ENCODE results near the gene PTGIS. TPM values are rescaled to one million over a fixed set of nuclear protein-coding genes. Genes with fewer than 3 reads are reported as not detected.

The PTGIS gene
- total RNA-seq, 1 donor from 2014 or later, result 12.2 TPM

DNA sequence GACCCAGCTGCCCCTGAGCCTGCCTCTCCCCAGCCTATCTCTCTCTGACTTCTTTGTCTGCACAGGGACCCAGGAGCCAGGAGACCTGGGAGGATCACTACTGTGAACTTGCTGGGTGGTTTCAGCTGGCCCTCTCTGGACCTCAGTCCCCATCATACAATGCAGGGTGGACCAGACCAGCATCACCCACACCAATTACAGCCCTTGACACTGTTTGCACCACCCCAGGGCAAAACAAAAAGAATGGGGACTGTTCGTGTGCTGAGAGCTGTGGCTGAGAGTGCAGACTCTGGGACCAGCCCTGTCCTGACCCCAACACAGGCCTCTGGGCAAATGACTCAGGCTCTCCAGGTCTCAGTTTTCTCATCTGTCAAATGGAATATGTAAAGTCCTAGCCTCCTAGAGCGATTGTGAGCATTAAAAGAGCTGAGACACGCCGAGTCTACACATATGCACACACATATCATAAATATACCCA lies 25.4 kb downstream of the PTGIS start:
- no peak for DNase-seq (ENCODE audit: low spot score)
- no peak overlapping the region for H3K27ac Mint-ChIP-seq (ENCODE audit: unreplicated experiment)
- H3K4me1 Mint-ChIP-seq (ENCODE audit: unreplicated experiment), result no peaks in the 10 kb centered on the region
- H3K36me3 Mint-ChIP-seq (ENCODE audit: low read depth, unreplicated experiment), result peaks cover 15% of the 10 kb centered on the region
- H3K27me3 Mint-ChIP-seq (ENCODE audit: unreplicated experiment), result no peaks in the 10 kb centered on the region
- no peak overlapping the region for H3K4me3 Mint-ChIP-seq (ENCODE audit: unreplicated experiment)
- TF ChIP-seq, protein P1, sequence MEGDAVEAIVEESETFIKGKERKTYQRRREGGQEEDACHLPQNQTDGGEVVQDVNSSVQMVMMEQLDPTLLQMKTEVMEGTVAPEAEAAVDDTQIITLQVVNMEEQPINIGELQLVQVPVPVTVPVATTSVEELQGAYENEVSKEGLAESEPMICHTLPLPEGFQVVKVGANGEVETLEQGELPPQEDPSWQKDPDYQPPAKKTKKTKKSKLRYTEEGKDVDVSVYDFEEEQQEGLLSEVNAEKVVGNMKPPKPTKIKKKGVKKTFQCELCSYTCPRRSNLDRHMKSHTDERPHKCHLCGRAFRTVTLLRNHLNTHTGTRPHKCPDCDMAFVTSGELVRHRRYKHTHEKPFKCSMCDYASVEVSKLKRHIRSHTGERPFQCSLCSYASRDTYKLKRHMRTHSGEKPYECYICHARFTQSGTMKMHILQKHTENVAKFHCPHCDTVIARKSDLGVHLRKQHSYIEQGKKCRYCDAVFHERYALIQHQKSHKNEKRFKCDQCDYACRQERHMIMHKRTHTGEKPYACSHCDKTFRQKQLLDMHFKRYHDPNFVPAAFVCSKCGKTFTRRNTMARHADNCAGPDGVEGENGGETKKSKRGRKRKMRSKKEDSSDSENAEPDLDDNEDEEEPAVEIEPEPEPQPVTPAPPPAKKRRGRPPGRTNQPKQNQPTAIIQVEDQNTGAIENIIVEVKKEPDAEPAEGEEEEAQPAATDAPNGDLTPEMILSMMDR (IDR thresholded peaks at IDR 0.05; ENCODE audit: unreplicated experiment), result no peak
- H3K9me3 Mint-ChIP-seq (ENCODE audit: unreplicated experiment), result no peaks in the 10 kb centered on the region

DNA sequence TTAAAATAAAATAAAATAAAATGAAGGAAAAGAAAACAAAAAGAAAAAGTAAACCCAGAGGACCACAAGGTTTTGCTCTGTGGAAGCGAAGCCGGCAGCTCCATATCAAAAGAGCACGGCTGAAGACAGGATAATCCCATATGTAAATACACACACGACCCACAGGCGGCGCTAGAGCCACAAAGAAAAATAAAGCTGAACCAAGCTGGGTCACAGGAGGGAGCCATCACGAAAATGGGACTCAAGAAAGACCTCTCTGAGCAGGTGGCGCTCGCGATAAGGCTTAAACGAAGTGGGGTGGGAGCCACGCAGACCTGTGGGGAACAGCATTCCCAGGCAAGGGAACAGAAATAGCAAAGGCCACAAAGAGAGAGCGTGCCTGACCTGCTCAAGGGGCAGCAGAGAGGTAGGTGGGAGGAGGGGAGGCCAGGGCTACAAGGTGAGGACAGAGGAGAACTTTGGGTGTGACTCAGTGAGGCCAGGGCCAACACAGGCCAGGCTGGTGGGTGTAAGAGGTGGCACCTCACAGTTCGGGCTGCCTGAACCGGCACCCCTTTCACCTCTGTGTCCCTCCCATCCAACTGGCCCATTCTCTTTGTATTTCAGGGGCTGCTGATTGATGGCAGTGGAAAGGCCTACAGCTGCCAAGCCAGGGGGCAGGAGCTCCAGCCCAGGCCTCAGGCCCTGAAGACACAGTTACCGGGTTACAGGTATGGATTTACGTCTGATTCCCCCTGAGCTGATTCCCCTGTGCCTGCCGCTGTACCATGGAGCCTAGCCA lies 26.0 kb downstream of the PTGIS start:
- Mint-ChIP-seq H3K27ac (ENCODE audit: unreplicated experiment) (no peak overlapping the region), H3K4me3 (ENCODE audit: unreplicated experiment) (no peak overlapping the region), H3K4me1 (ENCODE audit: unreplicated experiment) (no peaks in the 10 kb centered on the region), H3K9me3 (ENCODE audit: unreplicated experiment) (no peaks in the 10 kb centered on the region), H3K27me3 (ENCODE audit: unreplicated experiment) (no peaks in the 10 kb centered on the region), H3K36me3 (ENCODE audit: low read depth, unreplicated experiment) (peaks cover 15% of the 10 kb centered on the region)
- peak; percentile 66 for DNase-seq (ENCODE audit: low spot score)
- TF ChIP-seq, protein P1 (IDR thresholded peaks at IDR 0.05; ENCODE audit: unreplicated experiment), result peak; percentile 97

DNA sequence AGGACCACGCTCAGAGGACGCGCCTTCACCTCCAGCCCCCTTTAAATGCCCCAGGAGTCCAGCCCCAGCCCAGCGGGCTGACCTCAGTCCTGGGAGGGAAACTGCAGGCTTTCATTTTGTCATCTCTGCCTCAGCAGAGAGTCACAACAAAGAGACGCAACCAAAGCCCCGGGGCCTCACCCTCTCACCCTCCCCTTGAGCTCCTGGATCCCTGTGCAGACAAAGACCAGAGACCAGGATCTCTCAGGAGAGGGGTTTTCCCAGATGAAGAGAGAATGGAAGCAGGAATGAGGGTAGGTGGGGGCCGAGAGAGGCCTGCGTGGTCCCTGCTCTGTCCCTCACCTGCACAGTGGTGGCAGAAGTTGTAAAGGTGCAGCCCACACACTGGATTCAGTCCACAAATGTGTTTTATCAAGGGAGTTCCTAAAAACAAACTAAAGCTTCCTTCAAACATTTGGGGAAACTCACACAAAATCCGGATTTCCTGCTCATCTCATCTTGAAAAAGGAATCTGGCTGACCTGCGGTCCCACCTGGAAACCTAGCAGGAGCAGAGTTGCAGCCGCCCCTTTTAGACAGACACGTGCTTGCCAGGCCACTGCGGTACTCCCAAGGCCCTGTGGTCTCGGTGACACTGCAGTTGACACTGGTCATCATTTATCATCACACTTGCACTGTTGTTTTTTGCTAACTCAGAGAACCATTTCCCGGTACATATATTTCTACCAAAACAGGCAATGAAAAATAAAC lies 27.1 kb downstream of the PTGIS start:
- Mint-ChIP-seq H3K9me3 (ENCODE audit: unreplicated experiment) (no peaks in the 10 kb centered on the region), H3K4me1 (ENCODE audit: unreplicated experiment) (no peaks in the 10 kb centered on the region), H3K27ac (ENCODE audit: unreplicated experiment) (no peak overlapping the region), H3K4me3 (ENCODE audit: unreplicated experiment) (no peak overlapping the region), H3K27me3 (ENCODE audit: unreplicated experiment) (no peaks in the 10 kb centered on the region), H3K36me3 (ENCODE audit: low read depth, unreplicated experiment) (peaks cover 15% of the 10 kb centered on the region)
- TF ChIP-seq, protein P1 (IDR thresholded peaks at IDR 0.05; ENCODE audit: unreplicated experiment), result no peak
- DNase-seq (ENCODE audit: low spot score), result no peak

DNA sequence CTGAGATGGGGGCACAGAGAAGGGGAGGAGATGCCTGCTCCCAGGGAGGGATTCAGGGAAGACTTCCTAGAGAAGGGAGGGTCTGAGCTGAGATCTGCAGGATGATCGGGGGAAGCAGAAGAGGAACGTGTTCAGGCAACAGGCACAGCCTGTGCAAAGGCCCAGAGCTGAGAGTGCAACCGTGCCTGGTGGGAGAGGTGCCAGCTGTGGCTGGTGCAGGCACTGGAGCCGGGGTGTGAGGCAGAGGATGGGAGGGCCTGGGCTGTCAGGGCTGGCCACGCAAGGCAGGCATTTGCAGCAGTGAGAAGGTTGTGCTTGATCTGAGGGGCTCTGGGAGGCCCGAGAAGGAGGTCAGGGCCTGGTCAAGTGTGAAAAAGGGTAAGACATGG lies 27.7 kb downstream of the PTGIS start:
- peaks cover 15% of the 10 kb centered on the region for H3K36me3 Mint-ChIP-seq (ENCODE audit: low read depth, unreplicated experiment)
- H3K27me3 Mint-ChIP-seq (ENCODE audit: unreplicated experiment), result no peaks in the 10 kb centered on the region
- no peaks in the 10 kb centered on the region for H3K4me1 Mint-ChIP-seq (ENCODE audit: unreplicated experiment)
- DNase-seq (ENCODE audit: low spot score), result no peak
- no peaks in the 10 kb centered on the region for H3K9me3 Mint-ChIP-seq (ENCODE audit: unreplicated experiment)
- H3K27ac Mint-ChIP-seq (ENCODE audit: unreplicated experiment), result no peak overlapping the region
- H3K4me3 Mint-ChIP-seq (ENCODE audit: unreplicated experiment), result no peak overlapping the region
- TF ChIP-seq, protein P1 (IDR thresholded peaks at IDR 0.05; ENCODE audit: unreplicated experiment), result no peak
